HEK293 (cell line): ENCODE measurements around the gene SERTAD3.

Source experiments
- CTCF ChIP-seq: fragments of 450-650 bp; formaldehyde crosslinking; IDR thresholded peaks from 2 replicates; pipeline ENCODE4 v1.5.1; 2016; ENCODE audit warnings: missing biosample characterization, missing genetic modification characterization
- EGR2 ChIP-seq: fragments of 450-650 bp; formaldehyde crosslinking; IDR thresholded peaks from 2 replicates; pipeline ENCODE4 v1.5.1; 2016; ENCODE audit warnings: low read depth, missing biosample characterization, missing genetic modification characterization
- MYNN ChIP-seq: fragments of 450-650 bp; formaldehyde crosslinking; IDR thresholded peaks from 2 replicates; pipeline ENCODE4 v1.5.1; 2016; ENCODE audit warnings: missing biosample characterization, missing genetic modification characterization, borderline replicate concordance
- PATZ1 ChIP-seq: fragments of 450-650 bp; formaldehyde crosslinking; IDR thresholded peaks from 2 replicates; pipeline ENCODE4 v1.5.1; 2016; ENCODE audit warnings: missing biosample characterization, missing genetic modification characterization
- PRDM4 ChIP-seq: fragments of 450-650 bp; formaldehyde crosslinking; IDR thresholded peaks from 2 replicates; pipeline ENCODE4 v1.5.1; 2017; ENCODE audit warnings: missing biosample characterization, missing genetic modification characterization
- SETDB1 ChIP-seq: IDR thresholded peaks from one replicate; pipeline ENCODE4 v1.6.1; 2017; ENCODE audit warnings: mild to moderate bottlenecking, low read length, moderate library complexity, mixed read lengths; ENCODE audit not compliant: insufficient read length
- YY1 ChIP-seq: fragments of 450-650 bp; formaldehyde crosslinking; IDR thresholded peaks from 2 replicates; pipeline ENCODE4 v1.5.1; 2018; ENCODE audit warnings: missing biosample characterization, missing genetic modification characterization
- ZBTB44 ChIP-seq: fragments of 450-650 bp; IDR thresholded peaks from 2 replicates; pipeline ENCODE4 v1.5.1; 2018; ENCODE audit warnings: missing biosample characterization, mild to moderate bottlenecking, missing genetic modification characterization
- ZIC2 ChIP-seq: fragments of 450-650 bp; formaldehyde crosslinking; IDR thresholded peaks from 2 replicates; pipeline ENCODE4 v1.5.1; 2016; ENCODE audit warnings: missing biosample characterization, missing genetic modification characterization
- ZNF133 ChIP-seq: fragments of 450-650 bp; formaldehyde crosslinking; IDR thresholded peaks from 2 replicates; pipeline ENCODE4 v1.5.1; 2016; ENCODE audit warnings: missing biosample characterization, missing genetic modification characterization
- ZNF18 ChIP-seq: fragments of 450-650 bp; formaldehyde crosslinking; IDR thresholded peaks from 2 replicates; pipeline ENCODE4 v1.5.1; 2016; ENCODE audit warnings: missing biosample characterization, missing genetic modification characterization
- ZNF354C ChIP-seq: fragments of 450-650 bp; formaldehyde crosslinking; IDR thresholded peaks from 2 replicates; pipeline ENCODE4 v1.5.1; 2016; ENCODE audit warnings: missing biosample characterization, missing genetic modification characterization, low read depth, borderline replicate concordance
- ZNF404 ChIP-seq: fragments of 450-650 bp; formaldehyde crosslinking; IDR thresholded peaks from 2 replicates; pipeline ENCODE4 v1.5.1; 2017; ENCODE audit warnings: missing biosample characterization, missing genetic modification characterization
- ZNF48 ChIP-seq: fragments of 450-650 bp; formaldehyde crosslinking; IDR thresholded peaks from 2 replicates; pipeline ENCODE4 v1.5.1; 2016; ENCODE audit warnings: missing biosample characterization, missing genetic modification characterization
- ZNF513 ChIP-seq: fragments of 450-650 bp; IDR thresholded peaks from 2 replicates; pipeline ENCODE4 v1.5.1; 2018; ENCODE audit warnings: missing biosample characterization, missing genetic modification characterization
- ZNF518A ChIP-seq: fragments of 450-650 bp; formaldehyde crosslinking; conservative IDR thresholded peaks from 2 replicates; pipeline ENCODE4 v1.5.1; 2016; ENCODE audit warnings: low read depth, missing biosample characterization, missing genetic modification characterization
- ZNF530 ChIP-seq: fragments of 450-650 bp; formaldehyde crosslinking; IDR thresholded peaks from 2 replicates; pipeline ENCODE4 v1.5.1; 2016; ENCODE audit warnings: low read depth, missing biosample characterization, missing genetic modification characterization
- ZNF571 ChIP-seq: fragments of 450-650 bp; formaldehyde crosslinking; IDR thresholded peaks from 2 replicates; pipeline ENCODE4 v1.5.0; 2017; ENCODE audit warnings: missing biosample characterization, missing genetic modification characterization
- ZNF600 ChIP-seq: fragments of 450-650 bp; formaldehyde crosslinking; IDR thresholded peaks from 2 replicates; pipeline ENCODE4 v1.5.1; 2016; ENCODE audit warnings: missing biosample characterization, missing genetic modification characterization
- ZNF707 ChIP-seq: fragments of 450-650 bp; formaldehyde crosslinking; IDR thresholded peaks from 2 replicates; pipeline ENCODE4 v1.5.1; 2016; ENCODE audit warnings: missing biosample characterization, missing genetic modification characterization
- ZNF776 ChIP-seq: fragments of 450-650 bp; formaldehyde crosslinking; IDR thresholded peaks from 2 replicates; pipeline ENCODE4 v1.5.0; 2017; ENCODE audit warnings: missing biosample characterization, missing genetic modification characterization, borderline replicate concordance

The SERTAD3 gene

GRCh38 chr19:40420766-40421765 lies 23.1 kb downstream of the SERTAD3 start (continued):
- no peak for TF ChIP-seq SETDB1
- TF ChIP-seq PRDM4 (tag by site-specific recombination): peak; percentile 76
- no peak; the same call in 1 of the 2 replicates for TF ChIP-seq ZNF133 (tag by site-specific recombination)
- TF ChIP-seq EGR2 (tag by site-specific recombination): peak; percentile 91
- 0 out of 2 replicates have a peak, but pooled peaks have one; percentile 10 for TF ChIP-seq ZNF404 (tag by site-specific recombination)
- no peak for TF ChIP-seq ZNF571 (tag by site-specific recombination)
- TF ChIP-seq ZNF776 (tag by site-specific recombination): no peak
- no peak for TF ChIP-seq ZNF707 (tag by site-specific recombination)
- TF ChIP-seq ZBTB44 (tag by site-specific recombination): peak; percentile 57
- peak; percentile 97 for TF ChIP-seq ZNF600
- no peak for TF ChIP-seq ZNF530
- peak; percentile 67; the same call in 1 of the 2 replicates for TF ChIP-seq YY1 (tag by site-specific recombination)
- TF ChIP-seq ZIC2 (tag by site-specific recombination): peak; percentile 96
- no peak for TF ChIP-seq ZNF18 (tag by site-specific recombination)
- 0 out of 2 replicates have a peak, but pooled peaks have one; percentile 13 for TF ChIP-seq ZNF518A (tag by site-specific recombination)
- peak; percentile 100 for TF ChIP-seq PATZ1 (tag by site-specific recombination)
- peak; percentile 99 for TF ChIP-seq CTCF (tag by site-specific recombination)
- no peak for TF ChIP-seq ZNF513 (tag by site-specific recombination)
- no peak for TF ChIP-seq ZNF48 (tag by site-specific recombination)
- TF ChIP-seq ZNF354C (tag by site-specific recombination): no peak
- no peak for TF ChIP-seq MYNN (tag by site-specific recombination)
